ENCODE data around the gene FXYD7. TPM values are rescaled to one million over a fixed set of nuclear protein-coding genes. Genes with fewer than 3 reads are reported as not detected.

FXYD7 gene
- total RNA-seq, 4 donors from 2014 or later = 0.83 to 3.7 TPM; not detected in 2

DNA sequence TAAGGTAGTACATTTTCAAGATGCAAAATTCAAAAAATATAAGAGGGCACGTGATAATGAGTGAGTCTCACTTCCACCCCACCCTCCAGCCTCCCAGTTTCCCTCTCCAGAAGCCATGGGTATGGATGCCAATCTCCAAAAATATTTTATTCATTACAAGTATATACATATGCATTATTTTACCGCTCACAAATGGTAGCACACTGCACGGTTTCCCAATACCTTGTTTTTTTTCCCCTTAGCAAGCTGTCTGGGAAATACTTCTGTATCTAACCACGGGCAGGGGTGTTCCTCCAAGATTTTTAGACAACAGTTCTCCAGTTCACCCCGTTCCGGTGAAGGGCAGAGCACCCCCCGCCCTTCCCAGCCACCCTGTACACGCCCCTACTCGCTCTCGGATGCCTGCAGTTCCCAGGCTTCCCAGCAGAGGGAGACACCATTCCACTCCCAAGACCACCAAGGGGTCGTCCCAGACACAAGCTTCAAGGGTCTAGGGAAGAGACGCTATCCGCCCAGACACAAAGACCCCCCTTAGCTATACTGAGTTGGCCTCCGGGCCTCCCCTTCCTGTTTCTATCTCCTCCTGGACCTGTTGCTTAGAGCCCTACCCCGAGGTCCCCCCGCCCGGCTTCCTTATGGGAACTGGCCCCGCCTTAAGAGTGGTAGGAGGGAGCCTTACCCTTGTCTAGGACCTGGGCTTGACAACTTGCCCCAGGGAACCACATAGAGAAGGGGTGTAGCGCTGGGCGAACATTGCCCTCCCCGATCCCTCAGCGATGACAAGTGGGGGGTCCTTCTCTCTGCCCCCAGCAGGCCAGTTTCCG, 28.5 kb upstream of the FXYD7 start:
- TF ChIP-seq, protein P1, sequence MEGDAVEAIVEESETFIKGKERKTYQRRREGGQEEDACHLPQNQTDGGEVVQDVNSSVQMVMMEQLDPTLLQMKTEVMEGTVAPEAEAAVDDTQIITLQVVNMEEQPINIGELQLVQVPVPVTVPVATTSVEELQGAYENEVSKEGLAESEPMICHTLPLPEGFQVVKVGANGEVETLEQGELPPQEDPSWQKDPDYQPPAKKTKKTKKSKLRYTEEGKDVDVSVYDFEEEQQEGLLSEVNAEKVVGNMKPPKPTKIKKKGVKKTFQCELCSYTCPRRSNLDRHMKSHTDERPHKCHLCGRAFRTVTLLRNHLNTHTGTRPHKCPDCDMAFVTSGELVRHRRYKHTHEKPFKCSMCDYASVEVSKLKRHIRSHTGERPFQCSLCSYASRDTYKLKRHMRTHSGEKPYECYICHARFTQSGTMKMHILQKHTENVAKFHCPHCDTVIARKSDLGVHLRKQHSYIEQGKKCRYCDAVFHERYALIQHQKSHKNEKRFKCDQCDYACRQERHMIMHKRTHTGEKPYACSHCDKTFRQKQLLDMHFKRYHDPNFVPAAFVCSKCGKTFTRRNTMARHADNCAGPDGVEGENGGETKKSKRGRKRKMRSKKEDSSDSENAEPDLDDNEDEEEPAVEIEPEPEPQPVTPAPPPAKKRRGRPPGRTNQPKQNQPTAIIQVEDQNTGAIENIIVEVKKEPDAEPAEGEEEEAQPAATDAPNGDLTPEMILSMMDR (IDR thresholded peaks at IDR 0.05) = peak; percentile 89 to 98 (median 94)
- TF ChIP-seq POLR2A (IDR thresholded peaks at IDR 0.05) = no peak
- peak overlapping the region; percentile 24 to 36 for H3K27ac ChIP-seq
- no peaks in the 10 kb centered on the region for H3K27me3 ChIP-seq
- no peaks in the 10 kb centered on the region for H3K9me3 ChIP-seq
- no peaks in the 10 kb centered on the region for H3K36me3 ChIP-seq
- DNase-seq = peak; percentile 69 to 77
- no peaks in the 10 kb centered on the region for H3K4me1 ChIP-seq
- H3K4me3 ChIP-seq = peak overlapping the region; percentile 23 to 24
- intact Hi-C loops (cut with DNase I; ENCODE audit: low total_unique reads) = no loop called here

DNA sequence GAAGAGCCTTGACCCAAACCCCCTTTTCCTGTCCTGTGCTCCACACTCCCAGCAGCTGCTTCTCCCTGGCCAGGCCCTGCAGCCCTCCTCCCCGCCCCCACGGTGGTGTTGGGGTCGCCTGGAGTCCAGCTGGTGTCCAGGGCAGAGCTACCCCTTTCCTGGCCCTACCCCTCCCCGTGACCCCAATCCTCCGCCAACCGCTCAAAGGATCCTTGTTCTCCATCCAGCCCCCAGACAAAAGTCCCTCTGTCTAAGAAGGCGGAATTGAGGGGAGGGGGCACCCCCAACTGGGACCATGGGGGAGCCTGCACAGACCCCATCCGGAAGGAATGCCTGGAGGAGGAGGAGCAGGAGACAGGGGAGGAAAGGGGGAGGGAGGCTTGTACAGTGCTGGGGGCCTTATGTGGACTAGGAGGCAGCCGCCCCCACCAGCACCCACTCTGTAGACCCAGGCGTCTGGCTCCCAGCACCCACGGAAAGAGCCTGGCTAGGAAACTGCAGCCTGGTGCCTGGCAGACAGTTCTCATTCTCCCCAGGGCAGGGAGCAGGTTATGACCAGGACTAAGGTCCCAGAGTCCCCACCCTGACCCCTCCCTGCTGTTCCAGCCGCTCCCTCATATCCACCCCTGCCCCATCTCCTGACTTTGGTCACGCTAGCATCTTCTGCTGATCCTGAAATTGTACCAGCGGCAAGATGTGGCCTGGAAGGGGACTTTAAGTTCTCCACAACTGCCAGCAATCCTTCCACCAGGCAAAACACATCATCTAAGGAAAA, 27.7 kb upstream of the FXYD7 start, which contains the start of gene FXYD3:
Gene FXYD3, plus strand, starts transcription at position 647 of the 775 bp plus-strand sequence. CDS start 3,554 bp downstream, outside the sequence.
- Histone ChIP-seq H3K4me1 (no peaks in the 10 kb centered on the region), H3K27ac (peak within 1 kb of the TSS; percentile 24 to 36), H3K9me3 (no peaks in the 10 kb centered on the region), H3K4me3 (peak within 1 kb of the TSS; percentile 23 to 24), H3K36me3 (no peaks in the 10 kb centered on the region), H3K27me3 (no peaks in the 10 kb centered on the region)
- intact Hi-C loops (cut with DNase I; ENCODE audit: low total_unique reads) = no loop called here
- TF ChIP-seq POLR2A (IDR thresholded peaks at IDR 0.05) = no peak
- TF ChIP-seq, protein P1 (IDR thresholded peaks at IDR 0.05) = no peak
- DNase-seq = no peak

DNA sequence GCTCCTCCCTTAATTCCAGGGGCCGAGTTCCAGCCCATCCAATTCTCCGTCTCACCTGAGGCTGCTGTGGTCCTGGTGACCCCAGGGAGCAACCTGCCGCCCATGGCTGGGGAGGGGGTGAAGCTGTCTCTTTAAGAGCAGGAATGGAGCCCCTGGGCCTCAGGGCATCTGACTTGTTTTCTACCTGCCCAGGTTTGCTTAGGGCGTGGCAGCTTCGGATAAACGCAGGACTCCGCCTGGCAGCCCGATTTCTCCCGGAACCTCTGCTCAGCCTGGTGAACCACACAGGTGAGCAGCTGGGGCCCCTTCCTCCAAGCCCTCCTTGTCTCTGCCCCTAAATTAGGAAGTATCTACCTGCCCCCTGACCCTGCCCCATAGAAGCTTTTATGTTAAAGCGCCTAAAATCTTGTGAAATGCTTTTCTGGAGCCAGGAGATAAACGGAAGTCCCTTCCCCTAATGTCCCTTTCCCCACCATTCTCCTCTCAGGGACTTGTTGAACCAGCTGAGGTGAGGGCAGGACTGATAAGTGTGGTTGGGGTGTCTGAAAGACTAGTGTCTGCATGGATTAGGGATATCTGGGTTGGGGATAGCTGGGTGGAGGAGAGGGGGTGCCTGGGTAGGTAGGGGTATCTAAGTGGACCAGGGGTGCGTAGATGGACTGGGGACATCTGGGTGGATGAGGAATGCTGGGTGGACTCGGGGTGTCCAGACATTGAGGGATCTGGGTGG, 26.8 kb upstream of the FXYD7 start:
- TF ChIP-seq, protein P1 (IDR thresholded peaks at IDR 0.05) = no peak
- TF ChIP-seq POLR2A (IDR thresholded peaks at IDR 0.05) = no peak
- no peaks in the 10 kb centered on the region for H3K27me3 ChIP-seq

DNA sequence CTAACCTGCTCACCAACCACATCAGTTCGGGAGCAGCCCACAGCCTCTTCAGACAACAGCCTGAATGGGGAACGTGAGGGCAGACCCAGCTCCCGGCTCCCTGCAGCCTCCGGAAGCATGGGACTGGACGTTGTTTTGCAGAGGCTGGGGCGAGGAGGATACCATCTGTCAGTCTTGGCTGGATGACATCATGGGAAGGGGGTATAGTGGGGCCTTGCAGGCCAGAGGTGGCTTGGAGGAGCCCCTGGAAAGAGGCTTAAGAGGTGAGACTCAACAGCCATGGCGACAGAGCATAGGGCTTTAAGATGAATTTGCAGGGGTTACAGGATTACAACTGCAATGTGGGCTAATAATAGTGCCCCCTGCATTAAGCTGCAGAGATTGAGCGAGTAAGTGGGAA, 25.9 kb upstream of the FXYD7 start:
- Histone ChIP-seq H3K27me3 (no peaks in the 10 kb centered on the region), H3K4me1 (no peaks in the 10 kb centered on the region), H3K27ac (no peak overlapping the region), H3K9me3 (no peaks in the 10 kb centered on the region), H3K4me3 (no peak overlapping the region), H3K36me3 (no peaks in the 10 kb centered on the region)
- DNase-seq = no peak
- TF ChIP-seq, protein P1 (IDR thresholded peaks at IDR 0.05) = no peak
- TF ChIP-seq POLR2A (IDR thresholded peaks at IDR 0.05) = no peak
- intact Hi-C loops (cut with DNase I; ENCODE audit: low total_unique reads) = no loop called here

More for the DNA sequence above, 26.8 kb upstream of the FXYD7 start:
- Histone ChIP-seq H3K27ac (peak overlapping the region in 1 of 2 donors; percentile 21), H3K9me3 (no peaks in the 10 kb centered on the region), H3K36me3 (no peaks in the 10 kb centered on the region), H3K4me3 (no peak overlapping the region), H3K4me1 (no peaks in the 10 kb centered on the region)
- DNase-seq = no peak
- intact Hi-C loops (cut with DNase I; ENCODE audit: low total_unique reads) = no loop called here
